HG03139 (cell line): Measurements from ENCODE around the gene EBF4.

ENCODE experiments used
- ATAC-seq: cut with Tn5 transposase; IDR thresholded peaks from one replicate; pipeline ENCODE4 v1.9.1; 2021; ENCODE audit not compliant: unreplicated experiment

The EBF4 gene

DNA sequence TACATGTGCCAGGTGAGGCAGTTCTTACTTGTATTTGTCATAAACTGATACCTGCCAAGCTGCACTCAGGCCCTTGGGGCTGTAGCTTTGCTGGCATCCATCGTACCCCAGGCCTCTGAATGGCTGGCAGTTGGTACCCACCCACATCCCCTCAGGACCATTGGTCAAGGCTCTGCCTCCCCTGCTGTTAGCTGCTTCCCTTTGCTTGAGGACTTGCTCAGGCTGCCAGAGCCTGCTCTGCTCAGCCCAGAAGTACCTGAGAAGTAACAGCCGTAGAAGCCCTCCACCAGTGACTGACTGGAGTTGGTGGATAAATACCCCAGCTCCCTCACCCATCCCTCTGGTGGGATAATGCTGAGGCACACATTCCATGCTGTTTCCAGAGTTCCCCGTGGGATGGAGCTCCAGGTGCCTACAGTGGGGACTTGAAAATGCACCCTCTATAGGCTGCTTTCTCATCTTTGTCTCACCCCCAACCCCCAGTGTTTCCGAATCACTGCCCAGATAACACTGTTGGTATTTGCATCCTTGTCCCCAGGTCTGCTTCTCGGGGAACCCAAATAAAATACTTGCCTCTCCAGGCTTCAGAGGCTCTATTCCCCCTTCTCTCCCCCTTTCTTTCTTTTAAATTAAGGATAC lies 7.3 kb downstream of the EBF4 start:
- ATAC-seq: no peak

DNA sequence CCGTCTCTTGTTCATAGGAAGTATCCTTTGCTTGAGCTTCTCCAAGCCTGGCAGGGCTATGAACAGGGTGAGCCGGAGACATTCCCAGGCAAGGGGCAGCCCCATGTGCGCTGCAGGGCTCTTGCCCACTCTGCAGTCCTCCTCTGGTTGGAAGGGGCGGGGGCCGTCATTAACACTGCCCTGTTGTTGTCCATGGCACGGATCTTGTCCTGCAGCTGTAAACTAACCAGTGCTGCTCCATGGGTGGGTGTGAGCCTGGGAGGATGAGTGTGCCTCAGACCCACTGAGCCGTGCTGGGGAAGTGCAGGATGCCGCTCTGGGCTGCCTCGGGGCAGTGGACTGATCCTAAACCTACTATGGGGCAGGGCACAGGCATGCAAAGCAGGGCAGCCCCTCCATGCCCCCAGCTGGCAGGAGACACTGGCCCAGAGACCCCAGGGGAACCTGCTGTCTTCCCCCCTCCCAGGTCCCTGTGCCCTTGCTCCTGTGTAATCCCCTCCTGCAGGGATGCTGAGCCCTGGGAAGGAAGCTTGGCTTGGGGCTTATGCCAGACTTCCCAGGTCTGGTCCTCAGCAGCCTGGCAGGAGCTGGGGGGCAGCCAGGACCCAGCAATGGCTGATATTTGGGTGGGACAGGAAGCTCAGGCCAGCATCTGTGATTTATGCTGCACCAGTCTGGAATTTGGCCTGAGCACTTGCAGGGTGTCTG lies 8.5 kb downstream of the EBF4 start:
- ATAC-seq: no peak

DNA sequence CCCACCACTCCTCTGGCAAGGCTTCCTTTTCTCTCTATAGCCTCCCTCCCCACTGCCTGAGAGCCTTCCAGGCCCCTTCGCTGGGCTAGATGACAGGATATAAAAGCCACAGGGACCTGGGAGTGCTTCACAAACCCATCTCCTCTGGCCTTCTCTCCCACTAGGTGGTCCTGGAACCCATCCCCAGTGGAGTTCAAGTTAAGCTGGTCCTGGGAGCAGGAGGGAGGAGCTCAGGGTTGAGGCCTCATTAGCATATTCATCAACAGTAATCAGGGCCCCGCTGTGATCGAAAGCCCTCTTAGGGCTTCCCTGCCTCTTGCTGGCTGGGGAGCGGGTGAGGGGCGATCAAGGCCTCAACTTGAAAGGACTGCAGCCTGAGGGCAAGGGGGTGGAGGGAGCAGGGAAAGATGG lies 9.1 kb downstream of the EBF4 start:
- no peak for ATAC-seq

DNA sequence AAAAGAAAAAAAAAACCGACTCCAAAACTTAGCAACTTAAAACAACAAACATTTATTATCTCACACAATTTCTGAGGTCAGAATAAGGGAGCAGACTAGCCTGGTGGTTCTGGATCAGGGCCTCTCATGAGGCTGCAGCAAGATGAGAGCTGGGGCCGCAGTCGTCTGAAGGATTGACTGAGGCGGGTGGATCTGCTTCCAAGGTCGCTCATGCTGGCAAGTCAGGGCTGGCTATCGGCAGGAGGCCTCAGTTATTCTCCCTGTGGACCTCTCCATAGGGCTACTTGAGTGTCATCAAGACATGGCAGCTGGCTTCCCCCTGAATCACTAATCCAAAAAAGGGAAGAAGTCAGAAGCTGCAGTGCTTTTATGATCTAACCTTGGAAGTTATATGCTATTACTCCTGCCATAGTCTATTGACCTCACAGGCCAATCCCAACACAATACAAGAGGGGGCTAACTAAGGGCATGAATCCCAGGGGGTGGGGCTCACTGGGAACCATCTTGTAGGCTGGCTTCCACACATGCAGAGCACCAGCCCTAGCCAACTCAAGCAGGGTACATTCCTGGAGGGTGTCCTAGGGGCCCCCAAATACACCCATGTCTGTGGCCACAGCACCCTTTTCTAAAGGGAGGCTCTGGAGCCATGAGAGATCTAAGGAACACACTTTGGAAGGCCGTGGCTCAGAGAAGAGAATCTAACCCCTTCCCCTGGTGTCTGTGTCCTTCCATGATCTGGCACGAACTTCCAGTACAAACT lies 11.3 kb downstream of the EBF4 start:
- no peak for ATAC-seq

DNA sequence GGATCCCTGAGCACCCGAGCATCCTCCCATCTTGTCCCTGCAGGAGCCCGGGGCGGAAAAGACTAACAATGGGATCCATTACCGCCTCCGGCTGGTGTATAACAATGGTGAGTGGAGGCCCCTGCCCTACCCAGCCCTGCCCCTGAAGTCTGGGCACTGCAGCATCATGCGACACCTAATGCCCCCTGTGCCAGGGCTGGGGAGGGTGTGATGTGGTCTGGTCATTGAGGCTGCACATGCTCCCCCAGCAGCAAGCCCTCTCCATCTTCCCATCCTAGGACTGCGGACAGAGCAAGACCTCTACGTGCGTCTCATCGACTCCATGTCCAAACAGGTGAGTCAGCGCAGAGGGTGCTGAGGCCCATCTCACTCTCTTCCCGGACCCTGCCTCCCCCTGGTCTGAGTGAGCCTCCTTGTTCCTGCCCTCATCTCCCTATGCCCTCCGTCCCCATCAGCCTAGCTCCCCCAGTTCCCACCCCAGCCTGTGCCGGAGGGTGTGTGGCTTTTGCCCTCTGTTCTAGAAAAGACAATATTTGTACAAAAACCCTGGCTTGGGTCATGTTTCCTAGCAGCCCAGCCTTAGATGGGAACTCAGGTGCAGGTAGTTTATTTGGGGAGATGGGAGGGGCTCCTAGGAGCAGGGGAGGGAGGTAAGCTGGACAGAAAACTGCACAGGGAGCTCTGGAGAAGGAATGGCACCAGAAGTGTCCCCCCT lies 13.5 kb downstream of the EBF4 start:
- no peak for ATAC-seq

DNA sequence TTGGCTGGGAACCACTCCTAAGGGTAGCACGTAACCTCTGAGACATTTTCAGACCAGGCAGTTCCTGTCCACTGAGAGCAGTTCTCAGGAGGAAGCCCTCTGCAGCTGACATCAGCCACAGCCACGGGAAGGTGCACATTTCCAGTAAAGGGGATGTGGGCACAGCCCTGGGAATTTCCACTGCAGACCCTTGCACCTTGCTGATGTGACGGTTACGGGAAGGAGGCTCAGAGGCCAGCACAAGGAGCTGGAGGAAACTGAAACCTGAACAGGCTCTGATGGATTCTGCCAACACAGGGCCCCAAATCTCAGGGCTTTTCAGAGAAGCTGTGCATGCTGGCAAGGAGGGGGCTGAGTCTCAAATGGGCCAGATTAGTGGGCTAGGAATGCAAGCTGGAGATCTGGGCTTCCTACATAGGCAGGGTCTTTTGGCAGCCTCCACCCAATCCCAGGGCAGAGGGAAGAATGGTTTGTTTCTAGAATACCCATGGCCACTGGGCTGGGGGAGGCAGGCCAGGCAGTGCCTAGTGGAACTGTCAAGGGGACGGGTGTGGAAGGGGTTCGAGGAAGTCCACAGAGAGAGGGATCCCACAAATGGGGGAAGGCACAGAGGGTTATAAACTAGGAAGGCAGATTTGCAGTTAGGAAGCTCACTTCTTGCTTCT lies 14.2 kb downstream of the EBF4 start:
- ATAC-seq: no peak

DNA sequence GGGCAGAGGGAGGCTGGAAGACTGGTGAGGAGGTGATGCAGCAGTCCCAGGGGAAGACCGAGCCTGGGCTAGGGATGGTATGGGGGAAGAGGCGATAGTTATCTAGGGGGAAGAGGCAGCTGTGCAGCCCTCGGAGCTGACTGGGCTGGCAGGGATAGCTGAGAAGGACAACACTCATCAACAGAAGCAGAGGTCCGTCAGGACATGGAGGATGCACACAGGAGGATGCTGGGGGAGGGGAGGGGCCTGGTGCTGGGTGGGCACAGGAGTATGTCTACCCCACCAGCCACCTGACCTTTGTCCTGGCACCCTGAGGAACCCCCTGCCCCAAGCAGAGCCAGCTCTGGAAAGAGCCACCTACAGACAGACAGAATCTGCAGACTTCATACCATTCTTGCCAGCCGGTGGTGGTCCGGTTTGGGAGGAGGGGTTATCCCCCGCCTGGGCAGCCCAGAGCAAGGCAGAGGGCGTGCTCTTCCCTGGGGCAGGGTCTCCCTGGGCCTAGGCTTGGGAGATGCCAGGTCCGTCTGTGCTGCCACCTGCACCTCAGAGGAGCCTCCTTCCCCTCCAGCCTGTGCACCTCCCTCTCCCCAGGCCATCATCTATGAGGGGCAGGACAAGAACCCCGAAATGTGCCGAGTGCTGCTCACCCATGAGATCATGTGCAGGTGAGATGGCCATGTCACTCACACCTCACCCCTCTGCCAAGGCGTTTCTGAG lies 14.9 kb downstream of the EBF4 start:
- ATAC-seq: no peak

DNA sequence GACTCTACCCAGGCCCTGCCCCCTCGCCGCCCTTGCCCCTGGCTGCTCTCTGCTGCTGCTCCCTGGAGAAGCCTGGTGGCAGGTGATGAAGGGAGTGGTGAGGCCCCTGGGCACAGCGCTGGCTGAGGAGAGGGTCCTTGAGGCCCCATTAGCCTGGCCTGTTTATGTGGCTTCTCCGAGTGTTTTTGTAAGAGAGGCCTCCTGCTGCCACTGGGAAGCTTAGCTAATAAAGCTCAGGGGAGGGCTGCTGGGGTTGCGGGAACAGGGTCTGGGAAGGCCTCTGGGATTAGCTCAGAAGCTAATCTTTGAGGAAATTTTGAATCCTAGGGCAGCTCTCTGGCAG lies 15.5 kb downstream of the EBF4 start:
- ATAC-seq: no peak

DNA sequence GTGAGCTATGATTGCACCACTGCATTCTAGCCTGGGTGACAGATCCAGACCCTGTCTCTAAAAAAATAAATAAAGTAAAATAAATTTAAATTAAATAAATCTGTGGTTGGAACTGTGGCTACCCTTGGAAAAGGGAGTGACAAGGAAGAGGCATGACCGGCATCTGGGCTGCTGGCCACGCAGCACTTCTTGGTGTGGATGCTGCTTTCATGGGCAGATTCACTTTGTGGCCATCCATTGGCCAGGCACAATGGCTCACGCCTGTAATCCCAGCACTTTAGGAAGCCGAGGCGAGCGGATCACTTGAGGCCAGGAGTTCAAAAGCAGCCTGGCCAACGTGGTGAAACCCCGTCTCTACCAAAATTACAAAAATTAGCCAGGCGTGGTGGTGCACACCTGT lies 16.1 kb downstream of the EBF4 start:
- ATAC-seq: no peak

DNA sequence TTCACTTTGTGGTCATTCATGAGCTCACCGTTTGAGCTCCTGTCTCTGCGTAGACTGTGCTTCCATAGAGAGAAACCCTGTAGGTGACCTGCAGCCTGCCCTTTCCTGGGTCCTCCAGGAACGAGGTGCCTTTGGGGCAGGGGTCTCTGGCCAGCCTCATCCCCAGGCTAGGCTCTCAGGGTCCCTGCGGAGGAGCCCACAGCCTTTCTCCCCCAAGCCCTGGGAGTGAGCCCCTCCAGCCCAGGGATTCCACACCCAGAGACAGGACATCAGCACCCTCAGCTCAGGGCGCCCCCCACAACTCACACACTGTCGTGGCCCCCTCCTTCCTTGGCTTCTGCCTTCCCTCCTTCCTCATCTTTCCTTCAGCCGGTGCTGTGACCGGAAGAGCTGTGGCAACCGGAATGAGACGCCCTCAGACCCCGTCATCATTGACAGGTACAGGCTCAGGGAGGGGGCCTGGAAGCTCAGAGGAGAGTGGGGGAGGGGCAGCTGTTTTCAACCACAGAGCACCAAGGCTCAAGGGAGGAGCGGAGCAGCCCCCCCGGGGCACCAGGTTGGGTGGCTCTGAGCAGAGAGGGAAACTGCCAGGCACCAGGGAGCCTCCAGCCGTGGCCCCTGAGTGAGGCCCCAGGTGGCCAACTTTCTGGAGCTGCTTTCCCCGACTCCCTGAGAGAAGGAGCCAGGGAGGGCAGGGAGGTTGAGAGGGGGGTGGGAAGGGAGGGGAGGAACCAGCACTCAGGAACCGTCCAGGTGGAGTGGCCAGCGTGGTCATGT lies 16.8 kb downstream of the EBF4 start:
- ATAC-seq: no peak

DNA sequence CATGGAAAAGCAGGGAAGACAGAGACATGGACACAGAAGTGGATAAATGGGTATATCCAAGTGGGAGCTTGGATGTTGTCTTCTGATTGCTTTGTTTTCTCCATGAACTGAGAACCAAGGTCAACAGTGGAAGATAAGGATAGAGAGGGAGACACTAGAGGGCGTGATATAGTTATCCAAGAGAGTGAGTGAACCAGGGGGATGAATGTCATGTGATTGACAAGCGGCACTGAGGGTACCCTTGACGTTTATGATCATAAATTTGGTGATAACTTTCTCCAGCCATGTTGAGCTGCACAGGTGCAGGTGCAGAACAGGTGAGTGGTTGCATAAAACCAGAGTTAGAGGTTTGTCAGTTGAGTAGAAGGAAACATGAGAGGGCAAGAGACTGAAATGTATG lies 20.7 kb downstream of the EBF4 start:
- no peak for ATAC-seq

DNA sequence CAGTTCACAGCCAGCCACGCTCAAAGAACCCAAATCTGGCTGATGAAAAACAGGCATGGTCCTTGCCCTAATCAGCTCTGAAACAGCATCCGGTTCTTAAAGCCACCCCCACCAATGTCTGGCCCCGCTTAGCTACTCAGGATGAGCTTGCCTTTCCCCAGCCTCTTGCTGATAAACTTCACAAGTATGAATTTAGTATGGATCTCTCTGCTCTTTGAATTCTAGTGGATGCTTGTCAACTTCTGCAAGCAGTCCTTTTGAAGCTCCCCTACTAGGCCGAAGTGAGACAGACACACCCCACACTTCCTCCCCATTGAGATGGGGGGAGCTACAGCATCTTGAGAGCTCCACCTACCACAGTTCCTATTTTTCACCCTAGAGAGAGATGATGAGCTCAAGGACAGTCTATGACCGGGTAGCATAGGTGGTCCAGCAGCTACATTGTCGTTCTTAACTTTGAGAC lies 36.7 kb downstream of the EBF4 start:
- no peak for ATAC-seq

DNA sequence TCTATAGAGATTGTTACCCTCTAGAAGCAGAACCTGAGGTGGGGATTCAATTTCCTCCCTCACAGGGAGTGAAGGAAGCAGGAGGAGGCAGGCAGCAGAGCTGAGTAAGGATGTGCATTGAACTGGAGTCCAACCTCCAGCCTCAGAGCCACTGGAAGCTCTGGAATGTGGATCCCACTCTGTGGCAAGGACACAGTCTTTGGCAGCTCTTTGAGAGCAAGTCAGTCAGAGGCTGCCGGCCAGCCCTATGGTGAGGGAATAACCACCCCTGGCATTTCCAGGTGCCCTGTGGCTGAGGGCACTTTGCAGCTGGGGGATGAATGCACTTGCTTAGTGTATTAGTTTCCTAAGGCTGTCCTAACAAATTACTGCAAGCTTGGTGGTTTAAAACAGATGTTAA lies 37.2 kb downstream of the EBF4 start:
- no peak for ATAC-seq

DNA sequence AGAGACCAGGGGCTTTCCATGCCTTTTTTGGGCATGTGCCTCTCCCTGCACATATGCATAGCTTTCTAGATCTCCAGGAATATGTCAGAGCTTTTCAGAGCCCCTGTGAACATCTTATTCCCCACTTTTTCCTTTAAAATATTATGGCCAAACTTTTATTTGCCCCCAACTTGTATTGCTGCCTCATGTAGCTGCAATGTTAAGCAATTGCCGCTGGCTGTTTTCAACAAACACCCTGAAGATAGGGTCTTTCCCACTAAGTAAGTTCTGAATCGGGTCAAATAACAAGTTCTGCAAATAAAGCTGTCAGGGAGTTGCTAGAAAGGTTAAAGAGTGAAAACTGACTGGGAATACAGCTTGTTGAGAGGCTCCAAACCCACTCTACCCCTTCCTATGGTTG lies 42.3 kb downstream of the EBF4 start:
- ATAC-seq: no peak

DNA sequence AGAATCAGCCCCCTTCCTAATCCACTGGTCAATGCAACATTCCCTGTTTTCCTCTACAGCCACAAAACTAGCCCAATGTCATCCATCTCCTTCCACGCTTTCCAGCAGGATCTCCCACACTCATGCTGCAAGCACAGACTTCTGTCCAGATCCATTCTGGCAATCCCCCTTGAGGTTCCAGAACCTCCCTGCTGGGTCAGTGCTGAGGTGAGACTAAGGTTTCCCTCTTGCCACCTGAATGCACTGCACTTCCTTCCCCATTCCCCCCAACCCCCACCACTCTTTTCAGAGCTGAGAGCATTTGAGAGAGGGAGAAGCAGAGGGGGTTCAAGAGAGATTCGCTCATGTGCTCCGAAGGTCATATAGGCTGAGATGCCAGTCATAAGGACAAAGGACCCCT lies 43.9 kb downstream of the EBF4 start:
- no peak for ATAC-seq

DNA sequence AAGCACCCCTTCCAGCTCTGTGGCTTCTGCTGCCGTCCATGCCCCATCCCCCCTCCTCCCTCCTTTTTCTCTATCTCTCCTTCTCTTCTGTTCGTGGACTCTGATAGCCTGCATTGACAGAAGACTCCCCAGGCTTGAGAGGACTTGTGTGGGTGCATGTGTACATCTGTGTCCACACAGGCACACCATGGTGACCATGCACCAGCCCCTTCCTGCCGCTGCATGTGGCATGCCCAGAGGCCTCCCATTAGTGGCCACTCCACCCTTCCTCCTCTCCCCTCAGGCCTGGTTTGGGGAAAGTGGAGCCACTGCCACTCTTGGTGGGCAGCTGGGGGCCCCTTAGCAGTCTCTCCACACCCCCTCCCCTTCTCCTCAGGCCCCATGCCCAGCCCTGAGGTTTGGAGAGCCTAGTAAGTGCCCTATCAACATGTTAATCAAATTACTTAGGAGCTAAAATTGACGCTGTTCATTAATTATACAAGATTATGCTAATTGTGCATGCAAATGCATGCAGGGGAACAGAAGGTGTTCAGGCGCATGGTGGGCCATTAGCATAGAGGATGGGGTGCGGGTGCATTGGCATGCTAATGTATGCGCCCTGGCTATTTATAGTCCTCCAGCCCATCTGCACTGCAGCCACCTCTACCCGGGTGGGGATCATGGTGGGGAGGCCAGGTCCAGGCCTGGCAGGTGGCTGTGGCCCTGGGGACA lies 45.9 kb downstream of the EBF4 start:
- no peak for ATAC-seq

DNA sequence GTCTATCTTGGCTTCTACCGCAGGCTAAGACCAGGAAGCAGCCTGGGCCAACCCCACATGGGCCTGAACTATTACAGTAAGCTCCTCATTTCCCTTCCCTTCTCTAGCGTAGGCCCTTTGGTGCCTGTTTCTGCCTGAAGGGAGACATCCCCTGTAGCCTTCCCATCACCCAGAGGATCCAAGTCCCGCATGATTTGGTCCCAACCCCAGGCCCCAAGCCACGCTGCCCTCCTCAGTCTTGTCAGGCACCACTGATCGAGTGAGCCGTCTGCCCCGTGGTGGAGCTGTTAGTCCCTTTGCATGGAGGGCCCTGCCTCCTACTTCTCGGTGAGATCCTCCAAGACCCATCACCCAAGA lies 46.4 kb downstream of the EBF4 start:
- no peak for ATAC-seq

DNA sequence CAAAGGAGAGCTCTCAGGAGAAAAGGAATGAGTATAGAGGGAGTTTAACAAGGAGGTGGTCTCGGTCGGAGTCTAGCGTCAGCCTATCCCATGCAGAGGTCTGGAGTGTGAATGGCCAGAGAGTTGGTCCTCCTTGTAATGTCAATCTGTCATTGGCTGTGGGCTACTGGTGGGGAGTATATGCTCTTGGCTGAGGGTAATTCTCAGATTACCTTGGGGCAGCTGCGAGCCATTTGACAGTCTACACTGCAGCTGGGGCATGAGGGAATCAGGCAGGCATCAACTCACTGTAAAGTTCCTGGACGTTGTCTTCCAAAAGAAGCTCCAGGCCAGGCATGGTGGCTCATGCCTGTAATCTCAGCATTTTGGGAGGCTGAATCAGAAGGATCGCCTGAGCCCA lies 48.1 kb downstream of the EBF4 start:
- no peak for ATAC-seq

DNA sequence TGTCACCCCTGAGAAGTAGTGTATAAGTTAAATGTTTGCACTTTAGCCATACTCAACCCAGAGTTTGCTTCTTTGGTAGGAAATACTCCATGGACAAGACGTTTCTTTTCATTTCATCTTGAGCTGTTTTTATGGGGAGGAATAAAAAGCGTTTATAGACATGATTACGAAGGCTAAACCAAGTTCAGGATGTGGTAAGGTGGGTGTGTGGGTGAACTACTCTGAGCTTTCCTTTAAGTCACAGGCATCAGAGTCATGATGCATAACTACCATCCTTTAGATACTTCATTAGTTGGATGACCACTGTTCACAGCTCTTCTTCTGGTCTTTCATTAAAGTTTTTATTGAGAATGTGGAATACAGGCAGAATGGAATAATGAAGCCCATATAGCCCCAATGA lies 48.9 kb downstream of the EBF4 start:
- ATAC-seq: no peak
